Trophoblast cell (in vitro differentiated cells and primary cell): ENCODE measurements around the gene AHSG.

ENCODE experiments used
- DNase-seq, 2 donors: peaks; one replicate each; pipeline ENCODE4 v3.0.0-alpha.2; 2016
- H2AFZ ChIP-seq: 2 replicates; pipeline ENCODE4 v1.6.1; 2013; ENCODE audit warnings: low read length, moderate library complexity, mild to moderate bottlenecking; ENCODE audit not compliant: insufficient read depth, poor library complexity
- H2AK5ac ChIP-seq: 2 replicates; pipeline ENCODE4 v1.6.1; 2013; ENCODE audit warnings: mild to moderate bottlenecking, low read length
- H2BK120ac ChIP-seq: 2 replicates; pipeline ENCODE4 v1.6.1; 2013; ENCODE audit warnings: low read length, mild to moderate bottlenecking, moderate library complexity; ENCODE audit not compliant: insufficient read depth, poor library complexity
- H2BK12ac ChIP-seq: 2 replicates; pipeline ENCODE4 v1.6.1; 2013; ENCODE audit warnings: mild to moderate bottlenecking, low read length, moderate library complexity
- H2BK5ac ChIP-seq: 2 replicates; pipeline ENCODE4 v1.6.1; 2013; ENCODE audit warnings: low read length, low read depth, moderate library complexity, mild to moderate bottlenecking; ENCODE audit not compliant: poor library complexity
- H3K14ac ChIP-seq: 2 replicates; pipeline ENCODE4 v1.6.1; 2013; ENCODE audit warnings: mild to moderate bottlenecking, low read length
- H3K18ac ChIP-seq: 2 replicates; pipeline ENCODE4 v1.6.1; 2013; ENCODE audit warnings: mild to moderate bottlenecking, low read length
- H3K23ac ChIP-seq: 2 replicates; pipeline ENCODE4 v1.6.1; 2013; ENCODE audit warnings: low read length
- H3K27ac ChIP-seq: 2 replicates; pipeline ENCODE4 v1.5.1; 2013; ENCODE audit warnings: low read depth, mild to moderate bottlenecking, inconsistent platforms, low read length, moderate library complexity
- H3K27me3 ChIP-seq: 2 replicates; pipeline ENCODE4 v1.6.1; 2013; ENCODE audit warnings: inconsistent platforms, mild to moderate bottlenecking, low read length, moderate library complexity; ENCODE audit not compliant: insufficient read depth
- H3K36me3 ChIP-seq, 2 experiments: 1 replicate in 1 of 2; 2 replicates in 1 of 2; pipeline ENCODE4 v1.6.1; 2013; ENCODE audit warnings: low read length in 2 of 2, mild to moderate bottlenecking in 2 of 2, moderate library complexity in 1 of 2; ENCODE audit not compliant: insufficient read depth in 2 of 2, control insufficient read depth in 1 of 2
- H3K4ac ChIP-seq: 2 replicates; pipeline ENCODE4 v1.6.1; 2013; ENCODE audit warnings: low read depth, mild to moderate bottlenecking, low read length, moderate library complexity
- H3K4me1 ChIP-seq, 2 experiments: 1 replicate in 1 of 2; 2 replicates in 1 of 2; pipeline ENCODE4 v1.6.1; 2013; ENCODE audit warnings: low read length in 2 of 2, mild to moderate bottlenecking in 2 of 2, moderate library complexity in 1 of 2; ENCODE audit not compliant: insufficient read depth in 2 of 2, control insufficient read depth in 1 of 2
- H3K4me2 ChIP-seq: 2 replicates; pipeline ENCODE4 v1.6.1; 2013; ENCODE audit warnings: inconsistent platforms, mild to moderate bottlenecking, low read length, moderate library complexity
- H3K4me3 ChIP-seq: 2 replicates; pipeline ENCODE4 v1.5.1; 2013; ENCODE audit warnings: mild to moderate bottlenecking, low read depth, low read length, inconsistent platforms
- H3K79me1 ChIP-seq: one replicate; pipeline ENCODE4 v1.6.1; 2013; ENCODE audit warnings: low read length
- H3K79me2 ChIP-seq: 2 replicates; pipeline ENCODE4 v1.6.1; 2013; ENCODE audit warnings: low read length, mild to moderate bottlenecking; ENCODE audit not compliant: control insufficient read depth, insufficient read depth, poor library complexity
- H3K9ac ChIP-seq: 2 replicates; pipeline ENCODE4 v1.6.1; 2013; ENCODE audit warnings: mild to moderate bottlenecking, low read length
- H3K9me3 ChIP-seq: 2 replicates; pipeline ENCODE4 v1.6.1; 2013; ENCODE audit warnings: low read depth, mild to moderate bottlenecking, control low read depth, inconsistent platforms, low read length; ENCODE audit not compliant: insufficient read depth
- H4K12ac ChIP-seq: 2 replicates; pipeline ENCODE4 v1.6.1; 2013; ENCODE audit warnings: low read depth, mild to moderate bottlenecking, low read length, moderate library complexity
- H4K8ac ChIP-seq: 2 replicates; pipeline ENCODE4 v1.6.1; 2013; ENCODE audit warnings: low read depth, mild to moderate bottlenecking, low read length, moderate library complexity
- H4K91ac ChIP-seq: one replicate; pipeline ENCODE4 v1.6.1; 2013; ENCODE audit warnings: low read depth, mild to moderate bottlenecking, low read length, moderate library complexity
- WGBS: extraction: QIAGEN DNeasy Blood & Tissue Kit; methylation state at CpG from one replicate; pipeline ENCODE4 v1.1.7; 2013; ENCODE audit warnings: missing lambda C conversion rate; ENCODE audit not compliant: insufficient read length, insufficient coverage; ENCODE audit errors: extremely low coverage; 5-methylcytosine and 5-hydroxymethylcytosine counted together

AHSG gene

GRCh38 chr3:186603159-186603558, 9.7 kb upstream of the AHSG start:
- Histone ChIP-seq H3K27me3 (no peaks in the 10 kb centered on the region), H3K79me2 (no peaks in the 10 kb centered on the region), H3K4me1 (peaks cover 4 to 7% of the 10 kb centered on the region in 2 experiments), H3K18ac (no peak overlapping the region), H3K9me3 (no peaks in the 10 kb centered on the region), H3K4me2 (no peak overlapping the region), H3K14ac (no peak overlapping the region), H3K4me3 (no peak overlapping the region), H2AK5ac (no peak overlapping the region), H4K91ac (no peak overlapping the region), H3K9ac (no peak overlapping the region), H2BK5ac (no peak overlapping the region), H3K4ac (no peak overlapping the region), H2AFZ (no peak overlapping the region), H2BK12ac (no peak overlapping the region), H3K79me1 (no peaks in the 10 kb centered on the region), H2BK120ac (no peak overlapping the region), H3K36me3 (no peaks in the 10 kb centered on the region), H3K27ac (no peak overlapping the region), H3K23ac (no peak overlapping the region), H4K12ac (no peak overlapping the region), H4K8ac (no peak overlapping the region)
- peak; percentile 18 to 70 for DNase-seq
- no CpG with 5 or more reads among the region's 7 CpGs for WGBS

- H4K91ac ChIP-seq, result no peak overlapping the region
- no peak overlapping the region for H2BK5ac ChIP-seq
- DNase-seq, result no peak
- H3K23ac ChIP-seq, result no peak overlapping the region
- no peak overlapping the region for H3K4me3 ChIP-seq
- H3K27me3 ChIP-seq, result no peaks in the 10 kb centered on the region
- H3K36me3 ChIP-seq, result no peaks in the 10 kb centered on the region
- H3K9me3 ChIP-seq, result no peaks in the 10 kb centered on the region
- H3K9ac ChIP-seq, result no peak overlapping the region
- no peak overlapping the region for H4K12ac ChIP-seq
- no peak overlapping the region for H2AFZ ChIP-seq
- no peak overlapping the region for H3K27ac ChIP-seq
- H3K4me1 ChIP-seq, result peaks cover 0 to 3% of the 10 kb centered on the region in 2 experiments
- no peaks in the 10 kb centered on the region for H3K79me1 ChIP-seq
- no peak overlapping the region for H2BK12ac ChIP-seq
- no peak overlapping the region for H2BK120ac ChIP-seq
- H2AK5ac ChIP-seq, result no peak overlapping the region
- no peak overlapping the region for H3K14ac ChIP-seq
- H3K4ac ChIP-seq, result no peak overlapping the region
- no peak overlapping the region for H4K8ac ChIP-seq
- H3K4me2 ChIP-seq, result no peak overlapping the region
- H3K18ac ChIP-seq, result no peak overlapping the region
- no peaks in the 10 kb centered on the region for H3K79me2 ChIP-seq
Measured at GRCh38 chr3:186605078-186605477, 7.8 kb upstream of the AHSG start.

DNA sequence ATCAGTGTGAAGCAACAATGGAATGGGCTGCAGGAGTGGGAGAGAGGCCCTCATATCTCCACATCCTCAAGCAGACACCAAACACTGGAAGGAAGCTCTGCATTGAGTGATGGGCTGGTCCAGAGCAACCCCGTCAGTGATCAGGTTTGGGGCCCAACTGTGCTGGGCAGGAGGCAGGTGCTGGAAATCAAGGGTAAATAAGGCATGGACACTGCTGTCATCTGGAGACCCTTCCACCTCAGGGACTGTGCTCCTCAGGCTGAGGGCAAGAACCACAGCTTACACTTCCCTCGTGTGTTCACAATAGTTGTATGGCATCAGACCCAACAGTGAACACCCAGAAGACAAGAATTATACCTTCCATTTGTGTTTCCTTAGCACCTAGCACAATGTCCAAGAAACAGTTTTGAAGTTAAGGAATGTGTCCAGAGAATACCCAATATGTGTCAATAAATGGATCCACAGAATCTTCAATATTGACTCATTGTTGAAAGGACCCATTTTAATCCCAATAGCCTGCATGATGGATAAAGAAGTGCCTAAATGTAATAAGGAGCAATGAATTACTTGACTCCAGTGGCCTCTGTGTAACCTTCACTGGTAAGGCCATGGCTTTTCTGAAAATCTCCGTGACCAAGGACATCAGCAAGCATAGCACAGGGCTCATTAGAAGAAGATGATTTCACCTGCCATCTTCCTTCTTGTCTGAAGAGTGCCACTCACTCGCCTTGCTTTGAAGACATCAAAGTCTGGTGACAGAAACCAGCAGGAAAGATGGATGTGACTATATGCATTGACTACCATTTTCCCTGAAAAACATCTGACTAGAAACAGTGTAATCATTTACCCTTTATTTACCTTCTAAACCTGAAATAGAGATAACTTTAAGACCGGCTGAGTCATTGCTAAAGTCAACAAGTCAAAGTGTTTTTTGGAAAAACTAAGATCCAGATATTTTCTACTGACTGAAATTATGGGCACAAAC, 7.0 kb upstream of the AHSG start:
- H2BK120ac ChIP-seq, result no peak overlapping the region
- H2AK5ac ChIP-seq, result no peak overlapping the region
- H3K4me3 ChIP-seq, result no peak overlapping the region
- H3K27me3 ChIP-seq, result no peaks in the 10 kb centered on the region
- H3K4me2 ChIP-seq, result no peak overlapping the region
- no peak overlapping the region for H2AFZ ChIP-seq
- no peak overlapping the region for H2BK5ac ChIP-seq
- peaks cover 0 to 3% of the 10 kb centered on the region in 2 experiments for H3K4me1 ChIP-seq
- no peaks in the 10 kb centered on the region for H3K79me1 ChIP-seq
- H3K14ac ChIP-seq, result no peak overlapping the region
- H4K8ac ChIP-seq, result no peak overlapping the region
- no peaks in the 10 kb centered on the region for H3K9me3 ChIP-seq
- no peak overlapping the region for H2BK12ac ChIP-seq
- H3K79me2 ChIP-seq, result no peaks in the 10 kb centered on the region
- no peaks in the 10 kb centered on the region for H3K36me3 ChIP-seq
- H3K18ac ChIP-seq, result no peak overlapping the region
- no peak overlapping the region for H4K91ac ChIP-seq
- H3K27ac ChIP-seq, result no peak overlapping the region
- no CpG with 5 or more reads among the region's 5 CpGs for WGBS
- H3K9ac ChIP-seq, result no peak overlapping the region
- no peak overlapping the region for H4K12ac ChIP-seq
- no peak for DNase-seq
- no peak overlapping the region for H3K4ac ChIP-seq
- H3K23ac ChIP-seq, result no peak overlapping the region

DNA sequence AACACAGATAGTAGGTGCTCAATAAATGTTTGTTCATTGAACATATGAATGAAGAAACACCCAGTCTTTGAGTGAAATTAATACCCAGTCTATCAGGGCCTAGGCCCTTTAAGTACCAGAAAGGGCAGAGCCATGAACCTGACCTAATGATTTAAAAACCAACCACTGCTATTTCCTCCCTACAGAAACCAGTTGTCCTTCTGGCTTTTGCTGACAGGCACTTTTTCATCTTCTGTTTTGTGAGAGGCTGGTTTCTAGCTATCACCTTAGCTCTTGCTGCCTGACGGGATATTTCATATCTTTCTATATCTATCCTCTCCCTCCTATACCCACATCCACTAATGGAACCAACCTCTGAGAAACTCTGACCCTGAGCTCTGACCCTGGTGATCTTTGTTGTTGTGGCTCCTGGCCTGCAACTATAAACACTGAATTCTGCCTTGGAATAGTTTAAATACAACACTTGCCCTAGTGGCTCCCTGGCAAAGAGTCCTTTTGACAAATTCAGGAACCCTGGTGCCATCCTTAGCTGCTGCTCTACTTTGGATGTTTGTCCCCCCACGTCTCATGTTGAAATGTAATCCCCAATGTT, 4.1 kb upstream of the AHSG start:
- Histone ChIP-seq H4K91ac (no peak overlapping the region), H3K9ac (no peak overlapping the region), H2BK5ac (no peak overlapping the region), H2AFZ (no peak overlapping the region), H3K14ac (no peak overlapping the region), H3K79me2 (no peaks in the 10 kb centered on the region), H3K79me1 (no peaks in the 10 kb centered on the region), H3K4ac (no peak overlapping the region), H3K4me3 (no peak overlapping the region), H3K9me3 (no peaks in the 10 kb centered on the region), H3K27ac (no peak overlapping the region), H3K4me1 (no peaks in the 10 kb centered on the region), H3K4me2 (no peak overlapping the region), H3K27me3 (no peaks in the 10 kb centered on the region), H4K12ac (no peak overlapping the region), H3K18ac (no peak overlapping the region), H4K8ac (no peak overlapping the region), H2BK120ac (no peak overlapping the region), H3K23ac (no peak overlapping the region), H3K36me3 (no peaks in the 10 kb centered on the region), H2AK5ac (no peak overlapping the region), H2BK12ac (no peak overlapping the region)
- no peak for DNase-seq
- no CpG with 5 or more reads among the region's 2 CpGs for WGBS
